ENCODE results near the gene APELA. TPM values are rescaled to one million over a fixed set of nuclear protein-coding genes. Genes with fewer than 3 reads are reported as not detected.

The APELA gene
- total RNA-seq, 2 donors from 2014 or later = 1.4 to 13.1 TPM

GRCh38 chr4:164943192-164943591, 66.2 kb downstream of the APELA start:
- WGBS = 71% methylated on average over 9 of the region's 9 CpGs
- Histone ChIP-seq H3K9me3 (no peaks in the 10 kb centered on the region), H3K36me3 (no peaks in the 10 kb centered on the region), H3K27ac (no peak overlapping the region), H3K27me3 (replicated peaks; ENCODE audit: insufficient read depth) (no peaks in the 10 kb centered on the region), H3K4me1 (replicated peaks) (no peaks in the 10 kb centered on the region), H3K4me3 (no peak overlapping the region)
- TF ChIP-seq CTCF (IDR thresholded peaks at IDR 0.05) (no peak), POLR2AphosphoS5 (IDR thresholded peaks at IDR 0.05) (no peak), POLR2A (IDR thresholded peaks at IDR 0.05) (no peak)
- intact Hi-C loops (cut with DNase I) = no loop called here
- no peak for DNase-seq (ENCODE audit: low spot score)

GRCh38 chr4:164945146-164945545, 68.2 kb downstream of the APELA start:
- Histone ChIP-seq H3K4me3 (no peak overlapping the region), H3K9me3 (no peaks in the 10 kb centered on the region), H3K27ac (no peak overlapping the region), H3K27me3 (replicated peaks; ENCODE audit: insufficient read depth) (no peaks in the 10 kb centered on the region), H3K36me3 (no peaks in the 10 kb centered on the region), H3K4me1 (replicated peaks) (no peaks in the 10 kb centered on the region)
- no peak for DNase-seq (ENCODE audit: low spot score)
- TF ChIP-seq POLR2AphosphoS5 (IDR thresholded peaks at IDR 0.05) (no peak), CTCF (IDR thresholded peaks at IDR 0.05) (no peak), POLR2A (IDR thresholded peaks at IDR 0.05) (no peak)
- intact Hi-C loops (cut with DNase I) = no loop called here
- WGBS = 36% methylated on average over 5 of the region's 5 CpGs

GRCh38 chr4:164946810-164947209, 69.8 kb downstream of the APELA start:
- Histone ChIP-seq H3K27me3 (replicated peaks; ENCODE audit: insufficient read depth) (no peaks in the 10 kb centered on the region), H3K9me3 (no peaks in the 10 kb centered on the region), H3K36me3 (no peaks in the 10 kb centered on the region), H3K4me3 (no peak overlapping the region), H3K27ac (no peak overlapping the region), H3K4me1 (replicated peaks) (no peaks in the 10 kb centered on the region)
- intact Hi-C loops (cut with DNase I) = no loop called here
- DNase-seq (ENCODE audit: low spot score) = no peak
- 94% methylated on average over 5 of the region's 5 CpGs for WGBS
- TF ChIP-seq CTCF (IDR thresholded peaks at IDR 0.05) (no peak), POLR2A (IDR thresholded peaks at IDR 0.05) (no peak), POLR2AphosphoS5 (IDR thresholded peaks at IDR 0.05) (no peak)

Other genes starting within 250 kb of the APELA start
- 1 to 10 TPM in 1 of 2 donors, under 1 TPM in 1; 0.96 to 1.8 TPM for gene SMIM31, start 123.0 kb upstream of the APELA start, total RNA-seq
- 1 to 10 TPM in 1 of 2 donors, under 1 TPM in 1; 0.23 to 1.3 TPM for gene TRIM61, start 100.5 kb downstream of the APELA start, total RNA-seq
- gene TRIM60, start 154.8 kb downstream of the APELA start, total RNA-seq = not detected
- gene TRIM75, start 176.7 kb downstream of the APELA start, total RNA-seq = under 1 TPM in 1 of 2 donors, not detected in 1; 0.40 TPM
- 10 to 100 TPM; 22.3 to 43.3 TPM for gene TMEM192, start 235.7 kb downstream of the APELA start, total RNA-seq

All from prostate gland (tissue), 2 donors.